Ovary (tissue), 3 donors: Measurements from ENCODE around the gene EHHADH.

Experiments
- EP300 ChIP-seq: sonication (generic); formaldehyde crosslinking; IDR thresholded peaks from one replicate; pipeline ENCODE4 v1.6.1; 2017; ENCODE audit warnings: antibody characterized with exemption
- POLR2A ChIP-seq: fragments of 450-650 bp; IDR thresholded peaks from one replicate; pipeline ENCODE4 v1.6.1; 2017; ENCODE audit warnings: antibody characterized with exemption, mild to moderate bottlenecking, moderate library complexity
- TF ChIP-seq, protein P1 (sequence below), 3 donors: fragments of 450-650 bp in 2 of 3; fragments of 200-600 bp in 1 of 3; IDR thresholded peaks; one replicate each; pipeline versions ENCODE4 v1.5.1 to v1.8.0; 2016 to 2022; ENCODE audit warnings: antibody characterized with exemption in 3 of 3, mild to moderate bottlenecking in 1 of 3
- donor health status: DM: no; HTN: no; CAD: no.

DNA sequence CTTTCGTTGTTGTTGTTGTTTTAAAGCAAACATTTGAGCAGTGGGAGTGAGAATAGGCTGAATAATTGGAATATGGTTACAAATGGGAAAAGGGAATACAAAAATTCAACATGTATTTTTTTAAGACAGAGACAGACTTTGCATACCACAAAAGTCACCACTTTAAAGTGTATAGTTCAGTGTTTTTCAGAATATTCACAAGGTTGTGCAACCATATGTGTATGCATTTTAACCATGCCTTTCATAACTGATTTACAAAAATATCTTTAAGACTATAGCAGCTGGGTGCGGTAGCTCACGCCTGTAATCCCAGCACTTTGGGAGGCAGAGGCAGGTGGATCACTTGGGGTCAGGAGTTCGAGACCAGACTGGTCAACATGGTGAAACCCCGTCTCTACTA is 41.3 kb downstream of the EHHADH start:
- TF ChIP-seq, protein P1, sequence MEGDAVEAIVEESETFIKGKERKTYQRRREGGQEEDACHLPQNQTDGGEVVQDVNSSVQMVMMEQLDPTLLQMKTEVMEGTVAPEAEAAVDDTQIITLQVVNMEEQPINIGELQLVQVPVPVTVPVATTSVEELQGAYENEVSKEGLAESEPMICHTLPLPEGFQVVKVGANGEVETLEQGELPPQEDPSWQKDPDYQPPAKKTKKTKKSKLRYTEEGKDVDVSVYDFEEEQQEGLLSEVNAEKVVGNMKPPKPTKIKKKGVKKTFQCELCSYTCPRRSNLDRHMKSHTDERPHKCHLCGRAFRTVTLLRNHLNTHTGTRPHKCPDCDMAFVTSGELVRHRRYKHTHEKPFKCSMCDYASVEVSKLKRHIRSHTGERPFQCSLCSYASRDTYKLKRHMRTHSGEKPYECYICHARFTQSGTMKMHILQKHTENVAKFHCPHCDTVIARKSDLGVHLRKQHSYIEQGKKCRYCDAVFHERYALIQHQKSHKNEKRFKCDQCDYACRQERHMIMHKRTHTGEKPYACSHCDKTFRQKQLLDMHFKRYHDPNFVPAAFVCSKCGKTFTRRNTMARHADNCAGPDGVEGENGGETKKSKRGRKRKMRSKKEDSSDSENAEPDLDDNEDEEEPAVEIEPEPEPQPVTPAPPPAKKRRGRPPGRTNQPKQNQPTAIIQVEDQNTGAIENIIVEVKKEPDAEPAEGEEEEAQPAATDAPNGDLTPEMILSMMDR (IDR thresholded peaks at IDR 0.05): no peak
- no peak for TF ChIP-seq POLR2A
- TF ChIP-seq EP300: no peak
